ENCODE results near the gene KRTAP10-8. TPM values are rescaled to one million over a fixed set of nuclear protein-coding genes. Genes with fewer than 3 reads are reported as not detected.
"Not testable (repeated sequence)": the region's sequence is repeated elsewhere in the genome, so short reads cannot be mapped to it uniquely, and the experiment has no call there.

The KRTAP10-8 gene
- total and polyA plus RNA-seq, 4 donors, result not detected

- intact Hi-C loops (cut with DNase I), result no loop called here
- Histone ChIP-seq H3K4me1 (ENCODE audit: control insufficient read depth in 1 of 2, insufficient read depth in 2 of 2, low read length in 2 of 2) (no peaks in the 10 kb centered on the region), H3K27ac (ENCODE audit: low read depth in 1 of 2, low read length in 2 of 2) (no peak overlapping the region), H3K9me3 (ENCODE audit: control insufficient read depth, low read length) (peaks cover 4% of the 10 kb centered on the region), H3K36me3 (ENCODE audit: control insufficient read depth in 1 of 2, insufficient read depth in 2 of 2, low read length in 1 of 2) (no peaks in the 10 kb centered on the region), H3K4me3 (ENCODE audit: low read length in 2 of 2) (no peak overlapping the region), H3K27me3 (ENCODE audit: control insufficient read depth in 1 of 2, insufficient read depth in 2 of 2, low read length in 1 of 2) (no peaks in the 10 kb centered on the region)
- ATAC-seq (ENCODE audit: low FRiP score) (no peak), DNase-seq (peak in 1 of 2 donors; percentile 34)
- WGBS, 2 donors, result 87 to 89% methylated on average over 3 of the region's 3 CpGs
Observed at GRCh38 chr21:44585892-44586291, 26.0 kb upstream of the KRTAP10-8 start.

- Histone ChIP-seq H3K27ac (ENCODE audit: low read depth in 1 of 2, low read length in 2 of 2) (no peak overlapping the region), H3K36me3 (ENCODE audit: control insufficient read depth in 1 of 2, insufficient read depth in 2 of 2, low read length in 1 of 2) (no peaks in the 10 kb centered on the region), H3K27me3 (ENCODE audit: control insufficient read depth in 1 of 2, insufficient read depth in 2 of 2, low read length in 1 of 2) (no peaks in the 10 kb centered on the region), H3K4me1 (ENCODE audit: control insufficient read depth in 1 of 2, insufficient read depth in 2 of 2, low read length in 2 of 2) (no peaks in the 10 kb centered on the region), H3K4me3 (ENCODE audit: low read length in 2 of 2) (no peak overlapping the region), H3K9me3 (ENCODE audit: control insufficient read depth, low read length) (peaks cover 2% of the 10 kb centered on the region)
- no peak for DNase-seq
- 96 to 97% methylated on average over 2 of the region's 2 CpGs for WGBS, 2 donors
- no peak for ATAC-seq (ENCODE audit: low FRiP score)
- intact Hi-C loops (cut with DNase I), result no loop called here
Observed at GRCh38 chr21:44589094-44589493, 22.8 kb upstream of the KRTAP10-8 start.

GRCh38 chr21:44589586-44590305 lies 22.1 kb upstream of the KRTAP10-8 start:
- Histone ChIP-seq H3K36me3 (ENCODE audit: control insufficient read depth in 1 of 2, insufficient read depth in 2 of 2, low read length in 1 of 2) (no peaks in the 10 kb centered on the region), H3K27ac (ENCODE audit: low read depth in 1 of 2, low read length in 2 of 2) (no peak overlapping the region), H3K4me1 (ENCODE audit: control insufficient read depth in 1 of 2, insufficient read depth in 2 of 2, low read length in 2 of 2) (no peaks in the 10 kb centered on the region), H3K4me3 (ENCODE audit: low read length in 2 of 2) (no peak overlapping the region), H3K9me3 (ENCODE audit: control insufficient read depth, low read length) (peaks cover 2% of the 10 kb centered on the region), H3K27me3 (ENCODE audit: control insufficient read depth in 1 of 2, insufficient read depth in 2 of 2, low read length in 1 of 2) (no peaks in the 10 kb centered on the region)
- no peak for ATAC-seq (ENCODE audit: low FRiP score)
- WGBS, 2 donors, result 80% methylated on average over 24 of the region's 24 CpGs
- peak in 1 of 2 donors; percentile 64 for DNase-seq
- intact Hi-C loops (cut with DNase I), result no loop called here

GRCh38 chr21:44590311-44590721 lies 21.6 kb upstream of the KRTAP10-8 start:
- no peak for ATAC-seq (ENCODE audit: low FRiP score)
- WGBS, 2 donors, result 81 to 83% methylated on average over 7 to 10 of the region's 10 CpGs
- no peaks in the 10 kb centered on the region for H3K36me3 ChIP-seq (ENCODE audit: control insufficient read depth in 1 of 2, insufficient read depth in 2 of 2, low read length in 1 of 2)
- peaks cover 2% of the 10 kb centered on the region for H3K9me3 ChIP-seq (ENCODE audit: control insufficient read depth, low read length)
- H3K4me1 ChIP-seq (ENCODE audit: control insufficient read depth in 1 of 2, insufficient read depth in 2 of 2, low read length in 2 of 2), result no peaks in the 10 kb centered on the region
- intact Hi-C loops (cut with DNase I), result no loop called here
- H3K27me3 ChIP-seq (ENCODE audit: control insufficient read depth in 1 of 2, insufficient read depth in 2 of 2, low read length in 1 of 2), result no peaks in the 10 kb centered on the region
- no peak overlapping the region for H3K27ac ChIP-seq (ENCODE audit: low read depth in 1 of 2, low read length in 2 of 2)
- peak in 1 of 2 donors; percentile 75 for DNase-seq
- no peak overlapping the region for H3K4me3 ChIP-seq (ENCODE audit: low read length in 2 of 2)

GRCh38 chr21:44590897-44591800 lies 20.7 kb upstream of the KRTAP10-8 start:
- DNase-seq, result peak in 1 of 2 donors; percentile 38
- H3K4me3 ChIP-seq (ENCODE audit: low read length in 2 of 2); intact Hi-C loops (cut with DNase I); ATAC-seq (ENCODE audit: low FRiP score); H3K27me3 ChIP-seq (ENCODE audit: control insufficient read depth in 1 of 2, insufficient read depth in 2 of 2, low read length in 1 of 2); H3K36me3 ChIP-seq (ENCODE audit: control insufficient read depth in 1 of 2, insufficient read depth in 2 of 2, low read length in 1 of 2); H3K9me3 ChIP-seq (ENCODE audit: control insufficient read depth, low read length); H3K4me1 ChIP-seq (ENCODE audit: control insufficient read depth in 1 of 2, insufficient read depth in 2 of 2, low read length in 2 of 2); H3K27ac ChIP-seq (ENCODE audit: low read depth in 1 of 2, low read length in 2 of 2): not testable (repeated sequence)
- WGBS, 2 donors, result 31 to 35% methylated on average over 14 to 19 of the region's 19 CpGs

GRCh38 chr21:44591801-44592130 lies 20.1 kb upstream of the KRTAP10-8 start:
- ATAC-seq (ENCODE audit: low FRiP score); H3K9me3 ChIP-seq (ENCODE audit: control insufficient read depth, low read length); H3K27ac ChIP-seq (ENCODE audit: low read depth in 1 of 2, low read length in 2 of 2); H3K4me1 ChIP-seq (ENCODE audit: control insufficient read depth in 1 of 2, insufficient read depth in 2 of 2, low read length in 2 of 2); H3K36me3 ChIP-seq (ENCODE audit: control insufficient read depth in 1 of 2, insufficient read depth in 2 of 2, low read length in 1 of 2); H3K4me3 ChIP-seq (ENCODE audit: low read length in 2 of 2); intact Hi-C loops (cut with DNase I); H3K27me3 ChIP-seq (ENCODE audit: control insufficient read depth in 1 of 2, insufficient read depth in 2 of 2, low read length in 1 of 2): not testable (repeated sequence)
- WGBS, 2 donors, result 0 to 7% methylated on average over 3 to 4 of the region's 4 CpGs
- peak in 1 of 2 donors; percentile 38 for DNase-seq

- Histone ChIP-seq H3K4me3 (ENCODE audit: low read length in 2 of 2) (no peak within 1 kb of the TSS), H3K36me3 (ENCODE audit: control insufficient read depth in 1 of 2, insufficient read depth in 2 of 2, low read length in 1 of 2) (no peaks in the 10 kb centered on the region), H3K9me3 (ENCODE audit: control insufficient read depth, low read length) (no peaks in the 10 kb centered on the region), H3K27me3 (ENCODE audit: control insufficient read depth in 1 of 2, insufficient read depth in 2 of 2, low read length in 1 of 2) (no peaks in the 10 kb centered on the region), H3K27ac (ENCODE audit: low read depth in 1 of 2, low read length in 2 of 2) (no peak within 1 kb of the TSS), H3K4me1 (ENCODE audit: control insufficient read depth in 1 of 2, insufficient read depth in 2 of 2, low read length in 2 of 2) (no peaks in the 10 kb centered on the region)
- ATAC-seq (ENCODE audit: low FRiP score) (no peak), DNase-seq (peak in 1 of 2 donors; percentile 48)
- 61 to 65% methylated on average over 33 of the region's 33 CpGs for WGBS, 2 donors
- intact Hi-C loops (cut with DNase I), result no loop called here
Observed at GRCh38 chr21:44592446-44593311, 19.2 kb upstream of the KRTAP10-8 start, which contains the start of gene KRTAP10-6. TSS of gene KRTAP10-6 (minus strand) at chr21:44592505. CDS start at chr21:44592484, 21 bp downstream.

GRCh38 chr21:44593598-44594405 lies 18.1 kb upstream of the KRTAP10-8 start:
- H3K27me3 ChIP-seq (ENCODE audit: control insufficient read depth in 1 of 2, insufficient read depth in 2 of 2, low read length in 1 of 2), result no peaks in the 10 kb centered on the region
- no peaks in the 10 kb centered on the region for H3K9me3 ChIP-seq (ENCODE audit: control insufficient read depth, low read length)
- DNase-seq (no peak), ATAC-seq (ENCODE audit: low FRiP score) (no peak)
- intact Hi-C loops (cut with DNase I), result no loop called here
- H3K4me3 ChIP-seq (ENCODE audit: low read length in 2 of 2), result no peak overlapping the region
- WGBS, 2 donors, result 30 to 32% methylated on average over 20 of the region's 20 CpGs
- no peak overlapping the region for H3K27ac ChIP-seq (ENCODE audit: low read depth in 1 of 2, low read length in 2 of 2)
- H3K4me1 ChIP-seq (ENCODE audit: control insufficient read depth in 1 of 2, insufficient read depth in 2 of 2, low read length in 2 of 2), result no peaks in the 10 kb centered on the region
- H3K36me3 ChIP-seq (ENCODE audit: control insufficient read depth in 1 of 2, insufficient read depth in 2 of 2, low read length in 1 of 2), result no peaks in the 10 kb centered on the region
